ENCODE measurements around the gene RTKN.
"Not testable (repeated sequence)": the region's sequence is repeated elsewhere in the genome, so short reads cannot be mapped to it uniquely, and the experiment has no call there.

RTKN gene

GRCh38 chr2:74441690-74442482, at the start of gene RTKN:
Gene RTKN (minus strand): TSS chr2:74441937. CDS start chr2:74441816, 121 bp downstream.
- DNase-seq: peak; percentile 55

GRCh38 chr2:74489906-74490305, 48.2 kb upstream of the RTKN start:
- DNase-seq: no peak

GRCh38 chr2:74488643-74489481, 47.1 kb upstream of the RTKN start:
- no peak for DNase-seq

- DNase-seq: no peak
These were observed 44.4 kb upstream of the RTKN start for GRCh38 chr2:74486141-74486540.

GRCh38 chr2:74483675-74484164, 42.0 kb upstream of the RTKN start:
- not testable (repeated sequence) for DNase-seq

GRCh38 chr2:74482801-74483674, 41.3 kb upstream of the RTKN start, which contains the start of the genes CCDC142 and TTC31:
Gene CCDC142 (minus strand): TSS chr2:74482998. CDS start chr2:74482837, 161 bp downstream.
Gene TTC31 (plus strand): TSS chr2:74483081. CDS start chr2:74483096, 15 bp downstream.
- DNase-seq: peak; percentile 94

GRCh38 chr2:74481961-74482800, 40.4 kb upstream of the RTKN start:
- DNase-seq: no peak

- no peak for DNase-seq
These were observed 39.7 kb upstream of the RTKN start for GRCh38 chr2:74481431-74481830.

- DNase-seq: no peak
These were observed 33.2 kb upstream of the RTKN start for GRCh38 chr2:74474899-74475298.

GRCh38 chr2:74474481-74474880, 32.7 kb upstream of the RTKN start:
- no peak for DNase-seq

GRCh38 chr2:74472945-74473258, 31.2 kb upstream of the RTKN start:
- no peak for DNase-seq

- DNase-seq: peak; percentile 97
These were observed 30.6 kb upstream of the RTKN start, which contains the start of gene MRPL53 for GRCh38 chr2:74472086-74472944. Gene MRPL53 (minus strand): TSS chr2:74472680. CDS start chr2:74472660, 20 bp downstream.

GRCh38 chr2:74471332-74472065, 29.8 kb upstream of the RTKN start:
- no peak for DNase-seq

- not testable (repeated sequence) for DNase-seq
These were observed 29.0 kb upstream of the RTKN start for GRCh38 chr2:74470742-74471141.

- DNase-seq: no peak
These were observed 22.7 kb upstream of the RTKN start for GRCh38 chr2:74464406-74464805.

GRCh38 chr2:74462786-74463105, 21.0 kb upstream of the RTKN start:
- no peak for DNase-seq

- no peak for DNase-seq
These were observed 20.5 kb upstream of the RTKN start for GRCh38 chr2:74462054-74462785.

GRCh38 chr2:74461187-74462053, 19.7 kb upstream of the RTKN start:
- no peak for DNase-seq
